HuH-7 (cell line): ENCODE measurements around the gene COL8A1.
A peak's percentile ranks its signal among the peaks of the same experiment; 100 is the strongest.

Experiments
- DNase-seq: peaks from one replicate; pipeline ENCODE4 v3.0.0; 2011; ENCODE audit warnings: low spot score

Gene COL8A1

GRCh38 chr3:99761415-99762165 is 123.2 kb downstream of the COL8A1 start:
- DNase-seq, result no peak

GRCh38 chr3:99762901-99763300 is 124.5 kb downstream of the COL8A1 start:
- DNase-seq, result no peak

- DNase-seq, result no peak
Measured at GRCh38 chr3:99764377-99764776, 126.0 kb downstream of the COL8A1 start.

GRCh38 chr3:99765042-99765942 is 126.9 kb downstream of the COL8A1 start:
- DNase-seq, result no peak

- no peak for DNase-seq
Measured at GRCh38 chr3:99767291-99767690, 128.9 kb downstream of the COL8A1 start.

GRCh38 chr3:99768126-99768525 is 129.7 kb downstream of the COL8A1 start:
- DNase-seq, result no peak

GRCh38 chr3:99768808-99769501 is 130.6 kb downstream of the COL8A1 start:
- no peak for DNase-seq

GRCh38 chr3:99772171-99772570 is 133.8 kb downstream of the COL8A1 start:
- no peak for DNase-seq

- DNase-seq, result no peak
Measured at GRCh38 chr3:99772671-99773070, 134.3 kb downstream of the COL8A1 start.

GRCh38 chr3:99774467-99774866 is 136.1 kb downstream of the COL8A1 start:
- no peak for DNase-seq

- DNase-seq, result no peak
Measured at GRCh38 chr3:99776516-99777209, 138.3 kb downstream of the COL8A1 start.

GRCh38 chr3:99777210-99777549 is 138.8 kb downstream of the COL8A1 start:
- DNase-seq, result no peak

GRCh38 chr3:99777708-99778107 is 139.3 kb downstream of the COL8A1 start:
- DNase-seq, result no peak

- DNase-seq, result no peak
Measured at GRCh38 chr3:99780749-99781148, 142.4 kb downstream of the COL8A1 start.

- no peak for DNase-seq
Measured at GRCh38 chr3:99781761-99782160, 143.4 kb downstream of the COL8A1 start.

- DNase-seq, result no peak
Measured at GRCh38 chr3:99783011-99783573, 144.7 kb downstream of the COL8A1 start.

- DNase-seq, result peak; percentile 52
Measured at GRCh38 chr3:99789011-99789721, 150.8 kb downstream of the COL8A1 start.

- no peak for DNase-seq
Measured at GRCh38 chr3:99794485-99794884, 156.1 kb downstream of the COL8A1 start.

- no peak for DNase-seq
Measured at GRCh38 chr3:99795573-99795972, 157.2 kb downstream of the COL8A1 start.

GRCh38 chr3:99799422-99799821 is 161.0 kb downstream of the COL8A1 start:
- DNase-seq, result no peak

GRCh38 chr3:99803297-99803696 is 164.9 kb downstream of the COL8A1 start:
- DNase-seq, result no peak
